Cortex of kidney (tissue), 1 donor: ENCODE data around the gene SETD7.

Experiments
- DNase-seq: peaks from one replicate; lab custom pipeline; 2025; lab: John Stamatoyannopoulos, UW

SETD7 gene

DNA sequence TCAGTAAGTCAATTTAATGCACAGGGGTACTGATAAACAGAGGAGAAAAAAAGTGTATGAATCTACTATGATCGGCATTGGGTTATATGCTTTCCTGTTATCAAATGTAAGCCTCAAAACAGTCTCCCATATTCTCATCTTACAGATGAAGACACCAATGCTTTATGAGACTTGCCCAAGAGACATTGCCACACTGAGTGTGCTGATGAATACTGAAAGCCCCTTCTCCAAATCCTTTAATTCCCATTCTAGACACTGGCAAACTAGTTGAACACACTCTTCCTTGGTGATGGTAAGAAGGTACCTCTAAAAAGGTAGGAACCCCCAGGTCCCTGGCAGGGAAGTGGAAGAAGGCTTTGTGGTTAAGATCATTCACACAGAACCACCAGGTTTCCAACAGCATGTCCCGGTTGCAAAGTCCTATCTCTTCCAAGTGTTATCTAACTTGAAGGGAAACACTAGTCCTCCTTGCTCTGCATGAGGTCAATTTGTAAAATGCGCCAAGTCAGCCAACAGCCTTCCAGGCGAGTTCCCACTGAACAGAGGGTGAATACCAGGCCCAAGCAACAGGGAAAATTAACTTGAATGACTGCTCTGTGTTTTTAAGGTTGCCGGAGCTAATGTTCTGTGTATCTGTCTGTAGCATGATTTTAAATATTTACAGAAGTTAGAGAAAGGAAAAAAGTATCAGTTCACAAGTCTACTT is 5.1 kb downstream of the SETD7 start:
- DNase-seq, result no peak

DNA sequence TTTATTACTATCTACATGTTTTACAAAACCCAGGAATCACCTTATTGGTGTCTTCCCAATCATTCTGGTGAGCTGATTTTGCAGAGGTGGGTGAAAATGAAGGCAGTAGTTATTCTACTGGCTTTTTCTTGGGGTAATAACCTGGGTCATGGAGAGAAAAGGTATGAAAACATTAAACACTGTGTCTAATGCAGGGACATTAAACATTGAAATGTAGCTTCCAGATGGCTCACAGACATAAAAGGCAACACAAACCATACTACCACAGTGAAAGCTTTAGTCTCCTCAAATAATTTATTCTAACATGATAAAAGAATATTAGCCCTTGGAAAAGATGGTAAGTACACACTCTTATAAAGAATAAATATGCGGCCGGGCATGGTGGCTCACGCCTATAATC is 8.0 kb downstream of the SETD7 start:
- DNase-seq, result no peak

- DNase-seq, result no peak
These were observed 15.4 kb downstream of the SETD7 start for GRCh38 chr4:139540632-139541031.

GRCh38 chr4:139540161-139540560 is 15.9 kb downstream of the SETD7 start:
- no peak for DNase-seq

GRCh38 chr4:139537292-139537691 is 18.7 kb downstream of the SETD7 start:
- DNase-seq, result no peak

GRCh38 chr4:139535871-139536234 is 20.2 kb downstream of the SETD7 start:
- no peak for DNase-seq

- no peak for DNase-seq
These were observed 20.7 kb downstream of the SETD7 start for GRCh38 chr4:139535228-139535870.

DNA sequence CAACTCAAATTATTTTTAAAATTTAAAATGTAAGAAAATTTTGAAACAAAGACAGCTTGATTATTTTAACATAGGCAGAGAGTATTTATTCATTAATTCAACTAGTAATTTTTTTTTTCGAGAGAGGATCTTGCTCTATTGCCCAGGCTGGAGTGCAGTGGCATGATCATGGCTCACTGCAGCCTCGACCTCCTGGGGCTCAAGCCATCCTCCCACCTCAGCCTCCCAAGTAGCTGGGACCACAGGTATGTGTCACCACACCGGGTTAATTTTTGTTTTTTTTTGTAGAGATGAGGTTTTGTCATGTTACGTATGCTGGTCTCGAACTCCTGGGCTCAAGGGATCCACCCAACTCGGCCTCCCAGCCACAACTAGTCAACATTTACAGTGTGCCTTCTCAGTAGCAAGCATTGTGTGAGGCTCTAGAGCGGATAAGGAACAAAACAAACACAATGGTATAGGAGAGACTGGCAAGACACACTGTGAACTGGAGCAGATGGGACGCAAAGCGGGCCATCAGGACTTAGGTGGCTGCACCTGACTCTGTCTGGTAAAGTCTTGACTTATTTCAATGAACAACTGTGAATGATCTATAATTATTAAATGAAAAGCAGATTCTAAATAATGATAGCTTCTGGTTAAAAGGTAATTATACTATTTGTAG is 21.6 kb downstream of the SETD7 start:
- no peak for DNase-seq

DNA sequence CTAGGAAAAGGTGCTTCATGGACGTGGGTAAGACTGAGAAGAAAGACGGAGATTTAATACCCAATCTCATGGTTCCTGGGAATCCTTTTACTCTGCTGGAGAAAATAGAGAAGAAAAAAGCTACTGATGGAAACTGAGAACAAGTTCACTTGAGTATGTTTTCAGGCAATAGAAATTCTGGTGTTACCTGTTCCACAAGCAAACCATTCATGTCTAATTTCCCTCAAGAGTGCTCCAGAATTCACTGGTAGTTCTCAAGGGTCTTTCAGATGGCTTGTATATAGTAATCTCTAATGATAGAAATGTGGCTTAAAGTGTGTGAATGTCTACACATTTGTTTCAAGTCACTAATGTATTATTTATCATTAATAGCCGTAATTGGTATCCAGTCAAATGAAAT is 22.5 kb downstream of the SETD7 start:
- DNase-seq, result no peak

DNA sequence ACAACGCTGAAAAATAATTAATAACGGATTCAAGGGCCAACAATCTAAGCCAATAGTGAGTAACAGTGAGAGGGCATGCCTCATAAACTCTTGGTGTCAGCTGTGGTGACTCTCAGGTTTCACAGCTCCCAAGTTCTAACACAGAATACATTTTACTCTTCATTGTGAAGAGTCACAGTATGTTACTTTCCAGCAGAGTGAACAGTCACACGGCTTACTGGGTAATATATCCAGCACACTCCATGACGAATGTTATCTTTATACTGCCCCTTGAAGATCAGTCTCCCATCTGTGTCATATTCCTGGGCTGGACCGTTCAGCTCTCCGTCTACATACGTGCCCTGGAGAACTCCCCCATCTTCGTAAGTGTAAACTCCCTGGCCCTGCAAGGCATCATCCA is 23.1 kb downstream of the SETD7 start:
- no peak for DNase-seq

- DNase-seq, result no peak
These were observed 25.1 kb downstream of the SETD7 start for GRCh38 chr4:139530833-139531427.

GRCh38 chr4:139528377-139529005 is 27.5 kb downstream of the SETD7 start:
- DNase-seq, result no peak

DNA sequence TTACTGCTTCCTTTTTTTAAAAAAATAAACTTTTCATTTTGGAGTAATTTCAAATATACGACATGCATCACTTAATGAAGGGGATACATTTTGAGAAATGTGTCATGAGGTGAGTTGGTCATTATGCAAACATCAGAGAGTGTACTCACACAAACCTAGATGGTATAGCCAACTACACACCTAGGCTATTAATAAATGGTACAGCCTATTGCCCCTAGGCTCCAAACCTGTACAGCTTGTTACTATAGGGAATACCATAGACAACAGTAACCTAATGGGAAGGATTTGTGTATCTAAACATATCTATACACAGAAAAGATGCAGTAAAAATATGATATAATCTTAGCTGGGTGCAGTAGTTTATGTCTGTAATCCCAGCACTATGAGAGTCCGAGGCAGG is 29.1 kb downstream of the SETD7 start:
- DNase-seq, result no peak

- no peak for DNase-seq
These were observed 30.6 kb downstream of the SETD7 start for GRCh38 chr4:139525414-139525813.

DNA sequence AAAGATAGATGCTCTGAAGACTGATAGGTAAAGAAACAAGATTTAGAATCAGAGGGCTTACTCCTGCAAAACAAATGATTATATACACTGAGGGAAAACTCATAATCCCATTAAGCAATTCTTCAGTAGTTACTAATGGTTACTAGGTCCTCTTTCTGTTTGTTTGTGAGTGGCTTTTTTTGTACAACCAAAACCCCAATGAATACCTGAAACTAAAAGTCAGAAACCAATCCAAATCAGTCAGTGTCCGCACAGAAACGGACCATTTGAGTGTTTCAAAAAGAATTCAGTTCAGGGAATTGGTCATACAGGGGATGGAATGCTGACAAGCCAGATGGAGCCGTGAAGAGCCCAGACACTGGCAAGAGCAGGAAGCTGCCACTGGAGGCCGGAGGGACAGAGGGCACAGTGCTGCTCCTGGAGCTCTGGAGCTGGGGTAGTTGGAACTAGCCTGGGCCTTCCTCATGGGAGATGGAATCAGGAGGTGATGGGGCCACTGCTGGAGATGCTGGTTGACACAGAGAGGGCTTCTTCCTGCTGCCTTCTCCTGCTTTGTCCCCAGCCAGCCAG is 31.9 kb downstream of the SETD7 start:
- no peak for DNase-seq

- DNase-seq, result no peak
These were observed 32.9 kb downstream of the SETD7 start for GRCh38 chr4:139523076-139523475.

DNA sequence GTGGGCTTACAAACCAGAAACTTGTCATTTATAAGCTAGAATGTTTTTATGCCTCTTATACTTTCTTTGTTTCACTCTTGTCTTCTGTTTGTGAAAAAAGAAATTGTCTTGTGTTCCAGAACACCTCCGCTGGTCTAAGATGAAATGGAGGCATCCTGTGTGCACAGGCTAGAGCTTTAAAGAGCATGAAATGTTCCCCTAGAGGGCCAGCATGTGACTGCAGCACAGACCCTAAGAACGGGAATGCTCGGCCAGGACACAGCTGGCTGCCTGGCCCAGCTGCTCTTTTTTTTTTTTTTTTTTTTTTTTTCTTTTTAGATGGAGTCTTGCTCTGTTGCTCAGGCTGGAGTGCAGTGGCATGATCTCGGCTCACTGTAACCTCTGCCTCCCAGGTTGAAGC is 33.6 kb downstream of the SETD7 start:
- DNase-seq, result no peak

DNA sequence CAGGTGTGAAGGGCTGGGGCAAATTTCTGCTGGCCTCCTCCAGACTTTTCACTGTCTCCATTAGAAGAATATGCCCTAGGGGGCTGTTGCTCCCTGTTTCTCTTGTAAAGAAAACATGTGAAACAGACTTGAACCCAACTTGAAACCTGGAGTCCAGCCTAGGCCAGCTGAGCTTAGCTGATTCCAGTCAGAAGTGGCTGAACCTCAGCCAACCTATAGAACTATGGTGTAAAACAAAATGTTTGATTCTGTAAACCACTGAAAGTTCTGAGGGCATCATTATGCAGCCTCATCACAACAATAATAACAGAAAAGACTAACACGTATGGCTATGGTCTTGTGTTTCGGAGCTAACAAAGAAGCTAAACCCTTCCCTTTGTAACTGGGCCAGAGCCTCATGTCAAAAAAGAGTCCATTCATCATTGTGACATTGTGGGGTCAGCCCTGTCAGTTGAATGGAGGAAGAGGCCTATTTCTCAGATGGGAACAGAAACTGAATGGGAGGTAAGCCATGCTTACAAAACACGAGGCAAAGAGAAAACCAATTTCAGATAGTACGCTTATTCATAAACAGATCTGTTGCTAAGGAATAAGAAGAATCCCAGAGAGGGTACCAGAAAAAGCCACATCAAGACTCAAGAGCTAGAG is 34.1 kb downstream of the SETD7 start:
- DNase-seq, result no peak

DNA sequence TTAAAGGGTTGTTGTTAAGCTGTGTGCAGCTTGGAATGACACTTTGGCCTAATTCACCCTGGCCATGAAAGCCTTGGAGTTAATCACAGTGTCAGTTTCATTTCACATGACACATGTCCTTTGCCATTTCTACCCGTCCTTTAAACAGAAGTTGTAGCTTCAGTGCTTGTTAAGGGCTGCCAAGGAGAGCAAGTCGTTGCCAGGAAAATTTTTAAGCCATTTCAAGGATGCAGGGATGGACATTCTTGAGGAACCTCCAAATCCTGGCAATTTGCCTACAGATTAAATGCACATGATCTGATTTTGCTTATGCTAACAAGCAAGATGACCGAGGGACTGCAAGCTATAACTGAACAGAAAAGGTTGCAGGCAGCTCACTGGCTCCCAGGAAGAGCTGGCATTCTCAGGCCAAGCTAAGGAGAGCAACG is 40.5 kb downstream of the SETD7 start:
- no peak for DNase-seq

DNA sequence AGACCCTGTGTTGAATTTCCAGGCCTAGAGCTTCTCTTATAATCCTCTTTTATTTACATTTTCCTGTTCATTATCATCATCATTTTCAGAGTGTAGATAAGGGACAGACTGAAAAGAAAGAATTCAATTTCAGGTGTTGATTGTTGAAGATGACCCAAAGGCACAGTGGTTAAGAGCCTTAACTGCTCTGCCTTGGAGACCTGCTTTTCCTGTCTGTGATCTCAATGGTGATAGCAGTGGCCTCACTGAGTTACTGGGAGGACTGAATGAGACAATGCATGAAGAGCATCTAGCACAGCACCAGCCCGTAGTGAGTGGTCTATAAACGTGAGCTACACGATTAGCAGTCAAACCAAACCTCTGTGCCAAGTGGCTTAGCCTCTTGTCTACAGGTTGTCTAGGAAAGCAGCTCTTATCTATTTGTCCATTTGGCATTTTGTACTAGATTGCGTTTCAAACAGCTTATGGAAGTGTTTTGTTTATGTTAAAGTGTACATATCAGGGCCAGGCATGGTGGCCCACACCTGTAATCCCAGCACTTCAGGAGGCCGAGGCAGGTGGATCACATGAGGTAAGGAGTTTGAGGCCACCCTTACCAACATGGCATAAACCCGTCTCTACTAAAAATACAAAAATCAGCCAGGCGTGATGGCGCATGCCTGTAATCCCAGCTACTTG is 41.5 kb downstream of the SETD7 start:
- no peak for DNase-seq

DNA sequence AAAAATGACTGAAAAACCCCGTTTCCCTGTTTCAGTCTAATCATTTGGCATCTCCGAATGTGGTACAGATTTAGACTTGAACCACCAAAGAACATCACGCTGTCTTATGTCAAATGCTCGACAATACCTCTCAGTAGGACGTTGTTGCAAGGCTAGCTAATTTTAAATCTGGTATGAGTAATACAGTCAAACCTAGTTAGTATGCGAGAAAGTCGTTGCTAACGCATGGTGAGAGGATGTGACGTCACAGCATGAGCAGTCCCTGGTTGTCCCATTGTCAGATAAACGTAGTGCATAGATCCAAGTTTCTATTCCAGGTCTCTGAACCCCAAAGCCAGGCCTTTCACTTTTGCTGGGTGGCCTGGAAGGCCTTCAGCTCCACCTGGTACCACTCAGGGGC is 44.7 kb downstream of the SETD7 start:
- DNase-seq, result no peak
